Choroid plexus epithelial cell (primary cell): Measurements from ENCODE around the gene CIT.

ENCODE experiments used
- DNase-seq: peaks from one replicate; pipeline ENCODE4 v3.0.0-alpha.2; 2010; ENCODE audit warnings: low read depth
- H3K4me3 ChIP-seq: 2 replicates; pipeline ENCODE4 v1.5.1; 2011; ENCODE audit warnings: low read depth, mild to moderate bottlenecking, control low read depth, low read length, moderate library complexity
- TF ChIP-seq, protein P1 (sequence below): conservative IDR thresholded peaks from 2 replicates; pipeline ENCODE4 v1.5.1; 2011; ENCODE audit warnings: low read depth, mild to moderate bottlenecking, control low read depth, inconsistent platforms, low read length, moderate library complexity

CIT gene

GRCh38 chr12:119876761-119877638 is at the start of gene CIT:
CIT (minus strand) TSS chr12:119877320; CDS start chr12:119876168, 1,152 bp downstream.
- DNase-seq, result peak; percentile 96
- peak within 1 kb of the TSS; percentile 92 for H3K4me3 ChIP-seq
- TF ChIP-seq, protein P1, sequence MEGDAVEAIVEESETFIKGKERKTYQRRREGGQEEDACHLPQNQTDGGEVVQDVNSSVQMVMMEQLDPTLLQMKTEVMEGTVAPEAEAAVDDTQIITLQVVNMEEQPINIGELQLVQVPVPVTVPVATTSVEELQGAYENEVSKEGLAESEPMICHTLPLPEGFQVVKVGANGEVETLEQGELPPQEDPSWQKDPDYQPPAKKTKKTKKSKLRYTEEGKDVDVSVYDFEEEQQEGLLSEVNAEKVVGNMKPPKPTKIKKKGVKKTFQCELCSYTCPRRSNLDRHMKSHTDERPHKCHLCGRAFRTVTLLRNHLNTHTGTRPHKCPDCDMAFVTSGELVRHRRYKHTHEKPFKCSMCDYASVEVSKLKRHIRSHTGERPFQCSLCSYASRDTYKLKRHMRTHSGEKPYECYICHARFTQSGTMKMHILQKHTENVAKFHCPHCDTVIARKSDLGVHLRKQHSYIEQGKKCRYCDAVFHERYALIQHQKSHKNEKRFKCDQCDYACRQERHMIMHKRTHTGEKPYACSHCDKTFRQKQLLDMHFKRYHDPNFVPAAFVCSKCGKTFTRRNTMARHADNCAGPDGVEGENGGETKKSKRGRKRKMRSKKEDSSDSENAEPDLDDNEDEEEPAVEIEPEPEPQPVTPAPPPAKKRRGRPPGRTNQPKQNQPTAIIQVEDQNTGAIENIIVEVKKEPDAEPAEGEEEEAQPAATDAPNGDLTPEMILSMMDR, result no peak

GRCh38 chr12:119925269-119925668 is 48.1 kb upstream of the CIT start:
- TF ChIP-seq, protein P1, result no peak
- no peak overlapping the region for H3K4me3 ChIP-seq
- DNase-seq, result no peak

- H3K4me3 ChIP-seq, result no peak overlapping the region
- TF ChIP-seq, protein P1, result no peak
- DNase-seq, result no peak
Measured at GRCh38 chr12:119920064-119920463, 42.9 kb upstream of the CIT start.

- TF ChIP-seq, protein P1, result no peak
- no peak for DNase-seq
Measured at GRCh38 chr12:119915894-119916510, 38.9 kb upstream of the CIT start.

GRCh38 chr12:119914666-119915065 is 37.5 kb upstream of the CIT start:
- DNase-seq, result no peak
- TF ChIP-seq, protein P1, result no peak
- H3K4me3 ChIP-seq, result no peak overlapping the region

More at GRCh38 chr12:119915894-119916510, 38.9 kb upstream of the CIT start:
- H3K4me3 ChIP-seq, result no peak overlapping the region

GRCh38 chr12:119913536-119914330 is 36.6 kb upstream of the CIT start:
- TF ChIP-seq, protein P1, result no peak

More at GRCh38 chr12:119913536-119914330, 36.6 kb upstream of the CIT start:
- H3K4me3 ChIP-seq, result no peak overlapping the region
- DNase-seq, result no peak
